OCI-LY1 (cell line): ENCODE results near the gene DAAM2.

ENCODE experiments used
- H2AFZ ChIP-seq: fragments of 200-600 bp; sonication (generic), shearing (Covaris generic); 2 replicates; pipeline ENCODE4 v1.6.0; 2014; ENCODE audit warnings: antibody characterized with exemption, mild to moderate bottlenecking, low read length
- H3F3A ChIP-seq: fragments of 200-600 bp; sonication (generic), shearing (Covaris generic); 2 replicates; pipeline ENCODE4 v1.6.0; 2014; ENCODE audit warnings: mild to moderate bottlenecking, antibody characterized with exemption, low read length, moderate library complexity; ENCODE audit not compliant: insufficient read depth
- H3K27ac ChIP-seq: fragments of 200-600 bp; sonication (generic); 2 replicates; pipeline ENCODE4 v1.5.1; 2014; ENCODE audit warnings: low read length, mixed run types, mild to moderate bottlenecking, low read depth; ENCODE audit not compliant: poor library complexity, severe bottlenecking
- H3K27me3 ChIP-seq: fragments of 200-600 bp; sonication (generic); 2 replicates; pipeline ENCODE4 v1.6.0; 2014; ENCODE audit warnings: antibody characterized with exemption, mild to moderate bottlenecking, low read length, moderate library complexity; ENCODE audit not compliant: insufficient read depth
- H3K36me3 ChIP-seq: fragments of 200-600 bp; sonication (generic); 2 replicates; pipeline ENCODE4 v1.6.1; 2014; ENCODE audit warnings: mild to moderate bottlenecking, antibody characterized with exemption, low read length, moderate library complexity, mixed read lengths; ENCODE audit not compliant: insufficient read depth
- H3K4me1 ChIP-seq: fragments of 200-600 bp; sonication (generic); 2 replicates; pipeline ENCODE4 v1.5.1; 2014; ENCODE audit warnings: mild to moderate bottlenecking, low read length, moderate library complexity; ENCODE audit not compliant: insufficient read depth, severe bottlenecking
- H3K4me2 ChIP-seq: fragments of 200-600 bp; sonication (generic), shearing (Covaris generic); 2 replicates; pipeline ENCODE4 v1.6.1; 2014; ENCODE audit warnings: low read length
- H3K4me3 ChIP-seq: fragments of 200-600 bp; sonication (generic); 2 replicates; pipeline ENCODE4 v1.5.1; 2014; ENCODE audit warnings: low read length, low read depth, mild to moderate bottlenecking, mixed read lengths; ENCODE audit not compliant: poor library complexity, severe bottlenecking
- H3K79me2 ChIP-seq: fragments of 200-600 bp; shearing (Covaris generic); 2 replicates; pipeline ENCODE4 v1.6.1; 2016; ENCODE audit warnings: mixed run types, low read length, mixed read lengths; ENCODE audit not compliant: insufficient read depth
- H3K9ac ChIP-seq: fragments of 200-600 bp; sonication (generic), shearing (Covaris generic); 2 replicates; pipeline ENCODE4 v1.6.1; 2014; ENCODE audit warnings: mild to moderate bottlenecking, low read length, mixed read lengths
- H3K9me2 ChIP-seq: fragments of 200-600 bp; sonication (generic), shearing (Covaris generic); 2 replicates; pipeline ENCODE4 v1.6.1; 2014; ENCODE audit warnings: low read depth, mild to moderate bottlenecking, low read length, mixed read lengths
- H3K9me3 ChIP-seq: fragments of 200-600 bp; shearing (Covaris generic); 2 replicates; pipeline ENCODE4 v1.6.1; 2014; ENCODE audit warnings: low read length, mixed read lengths
- H4K20me1 ChIP-seq: fragments of 200-600 bp; sonication (generic), shearing (Covaris generic); 2 replicates; pipeline ENCODE4 v1.6.0; 2016; ENCODE audit warnings: mild to moderate bottlenecking, low read length; ENCODE audit not compliant: insufficient read depth
- EZH2 ChIP-seq: fragments of 200-600 bp; sonication (generic), shearing (Covaris generic); IDR thresholded peaks from 2 replicates; pipeline ENCODE4 v1.8.0; 2017; ENCODE audit warnings: borderline replicate concordance, mixed run types, mild to moderate bottlenecking, antibody characterized with exemption, low read length, moderate library complexity, mixed read lengths
- TF ChIP-seq, protein P1 (sequence below): fragments of 200-600 bp; sonication (generic), shearing (Covaris generic); IDR thresholded peaks from 2 replicates; pipeline ENCODE4 v1.5.1; 2017; ENCODE audit warnings: mild to moderate bottlenecking, antibody characterized with exemption, low read length, moderate library complexity, mixed read lengths

DAAM2 gene

GRCh38 chr6:39907871-39908575 lies 115.8 kb downstream of the DAAM2 start:
- no peaks in the 10 kb centered on the region for H3K9me2 ChIP-seq
- H3F3A ChIP-seq, result no peaks in the 10 kb centered on the region
- no peaks in the 10 kb centered on the region for H3K9me3 ChIP-seq
- no peaks in the 10 kb centered on the region for H3K4me1 ChIP-seq
- no peaks in the 10 kb centered on the region for H4K20me1 ChIP-seq
- no peaks in the 10 kb centered on the region for H3K27me3 ChIP-seq
- no peak overlapping the region for H3K9ac ChIP-seq
- no peak overlapping the region for H3K4me3 ChIP-seq
- no peak overlapping the region for H3K4me2 ChIP-seq
- no peaks in the 10 kb centered on the region for H3K79me2 ChIP-seq
- H3K27ac ChIP-seq, result no peak overlapping the region
- H2AFZ ChIP-seq, result no peak overlapping the region
- no peak for TF ChIP-seq EZH2
- TF ChIP-seq, protein P1, sequence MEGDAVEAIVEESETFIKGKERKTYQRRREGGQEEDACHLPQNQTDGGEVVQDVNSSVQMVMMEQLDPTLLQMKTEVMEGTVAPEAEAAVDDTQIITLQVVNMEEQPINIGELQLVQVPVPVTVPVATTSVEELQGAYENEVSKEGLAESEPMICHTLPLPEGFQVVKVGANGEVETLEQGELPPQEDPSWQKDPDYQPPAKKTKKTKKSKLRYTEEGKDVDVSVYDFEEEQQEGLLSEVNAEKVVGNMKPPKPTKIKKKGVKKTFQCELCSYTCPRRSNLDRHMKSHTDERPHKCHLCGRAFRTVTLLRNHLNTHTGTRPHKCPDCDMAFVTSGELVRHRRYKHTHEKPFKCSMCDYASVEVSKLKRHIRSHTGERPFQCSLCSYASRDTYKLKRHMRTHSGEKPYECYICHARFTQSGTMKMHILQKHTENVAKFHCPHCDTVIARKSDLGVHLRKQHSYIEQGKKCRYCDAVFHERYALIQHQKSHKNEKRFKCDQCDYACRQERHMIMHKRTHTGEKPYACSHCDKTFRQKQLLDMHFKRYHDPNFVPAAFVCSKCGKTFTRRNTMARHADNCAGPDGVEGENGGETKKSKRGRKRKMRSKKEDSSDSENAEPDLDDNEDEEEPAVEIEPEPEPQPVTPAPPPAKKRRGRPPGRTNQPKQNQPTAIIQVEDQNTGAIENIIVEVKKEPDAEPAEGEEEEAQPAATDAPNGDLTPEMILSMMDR, result no peak
- H3K36me3 ChIP-seq, result no peaks in the 10 kb centered on the region

- H3K27ac ChIP-seq, result no peak overlapping the region
- H3K27me3 ChIP-seq, result no peaks in the 10 kb centered on the region
- no peak overlapping the region for H2AFZ ChIP-seq
- H3K4me1 ChIP-seq, result no peaks in the 10 kb centered on the region
- no peak overlapping the region for H3K4me2 ChIP-seq
- H3K36me3 ChIP-seq, result no peaks in the 10 kb centered on the region
- H3F3A ChIP-seq, result no peaks in the 10 kb centered on the region
- no peak overlapping the region for H3K4me3 ChIP-seq
- H4K20me1 ChIP-seq, result no peaks in the 10 kb centered on the region
- no peaks in the 10 kb centered on the region for H3K9me2 ChIP-seq
- H3K9ac ChIP-seq, result no peak overlapping the region
- no peak for TF ChIP-seq EZH2
- TF ChIP-seq, protein P1, result no peak
- no peaks in the 10 kb centered on the region for H3K79me2 ChIP-seq
- no peaks in the 10 kb centered on the region for H3K9me3 ChIP-seq
Measured at GRCh38 chr6:39908838-39909583, 116.8 kb downstream of the DAAM2 start.

GRCh38 chr6:39909701-39910100 lies 117.5 kb downstream of the DAAM2 start:
- H4K20me1 ChIP-seq, result no peaks in the 10 kb centered on the region
- no peaks in the 10 kb centered on the region for H3K27me3 ChIP-seq
- no peak overlapping the region for H2AFZ ChIP-seq
- H3K36me3 ChIP-seq, result no peaks in the 10 kb centered on the region
- no peak overlapping the region for H3K4me3 ChIP-seq
- H3K4me2 ChIP-seq, result no peak overlapping the region
- H3F3A ChIP-seq, result no peaks in the 10 kb centered on the region
- H3K79me2 ChIP-seq, result no peaks in the 10 kb centered on the region
- H3K9ac ChIP-seq, result no peak overlapping the region
- no peaks in the 10 kb centered on the region for H3K9me3 ChIP-seq
- no peak for TF ChIP-seq EZH2
- TF ChIP-seq, protein P1, result no peak
- H3K27ac ChIP-seq, result no peak overlapping the region
- no peaks in the 10 kb centered on the region for H3K4me1 ChIP-seq
- no peaks in the 10 kb centered on the region for H3K9me2 ChIP-seq
